Gastroesophageal sphincter (tissue), 4 donors: ENCODE data around the gene SMAD2. TPM values are rescaled to one million over a fixed set of nuclear protein-coding genes. Genes with fewer than 3 reads are reported as not detected.

Experiments used
- ATAC-seq: fragments of 150-250 bp; one replicate; pipeline ENCODE4 v1.9.1; 2016; ENCODE audit warnings: mild to moderate bottlenecking, moderate library complexity
- H3K27ac ChIP-seq, 4 donors: fragments of 200-600 bp; sonication (generic) in 3 of 4; 1 replicate in 3 of 4; 2 replicates in 1 of 4; pipeline ENCODE4 v1.5.1; 2016 to 2019
- H3K27me3 ChIP-seq: fragments of 200-600 bp; sonication (generic); one replicate; pipeline ENCODE4 v1.5.1; 2019
- H3K36me3 ChIP-seq, 2 donors: fragments of 200-600 bp; sonication (generic); one replicate each; pipeline ENCODE4 v1.5.1; 2019; ENCODE audit warnings: control low read depth in 1 of 2
- H3K4me1 ChIP-seq, 3 donors: fragments of 200-600 bp; sonication (generic); 1 replicate in 2 of 3; 2 replicates in 1 of 3; pipeline ENCODE4 v1.5.1; 2016 to 2019; ENCODE audit warnings: control low read depth in 2 of 3
- H3K4me3 ChIP-seq, 2 donors: fragments of 200-600 bp; sonication (generic); one replicate each; pipeline ENCODE4 v1.5.1; 2019; ENCODE audit warnings: mild to moderate bottlenecking in 1 of 2, moderate library complexity in 1 of 2
- H3K9me3 ChIP-seq, 3 donors: fragments of 200-600 bp; sonication (generic); one replicate each; pipeline ENCODE4 v1.5.1; 2017 to 2019; ENCODE audit warnings: control low read depth in 2 of 3
- EP300 ChIP-seq: sonication (generic); formaldehyde crosslinking; IDR thresholded peaks from one replicate; pipeline ENCODE4 v1.6.1; 2017; ENCODE audit warnings: antibody characterized with exemption, mild to moderate bottlenecking
- POLR2A ChIP-seq, 2 donors: fragments of 450-650 bp; IDR thresholded peaks; one replicate each; pipeline ENCODE4 v1.6.1; 2017; ENCODE audit warnings: antibody characterized with exemption in 2 of 2, mild to moderate bottlenecking in 2 of 2, moderate library complexity in 1 of 2
- POLR2AphosphoS5 ChIP-seq: sonication (generic); formaldehyde crosslinking; IDR thresholded peaks from one replicate; pipeline ENCODE4 v1.6.1; 2017; ENCODE audit warnings: antibody characterized with exemption
- WGBS, 2 donors: methylation state at CpG; one replicate each; pipeline ENCODE4 v1.1.5; 2018; ENCODE audit warnings: low coverage in 1 of 2; 5-methylcytosine and 5-hydroxymethylcytosine counted together
- total RNA-seq, 4 donors: library from RNA; depleted of rRNA; stranded (reverse); fragments of >200 nt; gene quantifications; one replicate each; pipeline ENCODE4 v1.1.0, GENCODE V29; 2016
- TF ChIP-seq, protein P1 (sequence below), 4 experiments: fragments of 200-600 bp in 2 of 4; fragments of 450-650 bp in 2 of 4; sonication (generic) in 1 of 4; IDR thresholded peaks; one replicate each; pipeline ENCODE4 v1.5.1; 2017 to 2019; ENCODE audit warnings: antibody characterized with exemption in 4 of 4, mild to moderate bottlenecking in 2 of 4, moderate library complexity in 2 of 4

The SMAD2 gene
- total RNA-seq, 4 donors from 2014 or later = 76.5 to 143 (median 109) TPM

DNA sequence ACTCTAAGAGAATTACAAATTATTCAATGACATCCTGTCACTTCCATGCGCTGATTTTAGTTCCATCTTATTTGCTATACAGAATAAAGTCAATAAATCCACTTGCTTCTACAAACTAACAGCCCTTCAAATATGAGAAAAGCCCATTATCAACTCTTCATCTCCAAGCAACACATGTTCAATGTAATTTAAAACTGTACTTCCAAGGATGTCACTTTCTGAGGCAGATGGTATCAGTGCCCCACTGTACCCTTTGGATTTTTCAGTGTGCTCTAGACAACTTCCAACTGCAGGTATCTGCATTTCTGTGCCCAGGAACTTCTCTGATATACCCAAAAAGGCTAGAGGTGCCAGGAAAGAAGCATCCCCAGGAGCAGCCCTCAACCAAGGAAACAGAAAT, 87.6 kb downstream of the SMAD2 start:
- H3K36me3 ChIP-seq = peaks cover 7 to 91% of the 10 kb centered on the region in 2 donors
- no peaks in the 10 kb centered on the region for H3K27me3 ChIP-seq
- no peaks in the 10 kb centered on the region for H3K9me3 ChIP-seq
- TF ChIP-seq POLR2AphosphoS5 (no peak), POLR2A (IDR thresholded peaks at IDR 0.05) (no peak), EP300 (no peak)
- TF ChIP-seq, protein P1, sequence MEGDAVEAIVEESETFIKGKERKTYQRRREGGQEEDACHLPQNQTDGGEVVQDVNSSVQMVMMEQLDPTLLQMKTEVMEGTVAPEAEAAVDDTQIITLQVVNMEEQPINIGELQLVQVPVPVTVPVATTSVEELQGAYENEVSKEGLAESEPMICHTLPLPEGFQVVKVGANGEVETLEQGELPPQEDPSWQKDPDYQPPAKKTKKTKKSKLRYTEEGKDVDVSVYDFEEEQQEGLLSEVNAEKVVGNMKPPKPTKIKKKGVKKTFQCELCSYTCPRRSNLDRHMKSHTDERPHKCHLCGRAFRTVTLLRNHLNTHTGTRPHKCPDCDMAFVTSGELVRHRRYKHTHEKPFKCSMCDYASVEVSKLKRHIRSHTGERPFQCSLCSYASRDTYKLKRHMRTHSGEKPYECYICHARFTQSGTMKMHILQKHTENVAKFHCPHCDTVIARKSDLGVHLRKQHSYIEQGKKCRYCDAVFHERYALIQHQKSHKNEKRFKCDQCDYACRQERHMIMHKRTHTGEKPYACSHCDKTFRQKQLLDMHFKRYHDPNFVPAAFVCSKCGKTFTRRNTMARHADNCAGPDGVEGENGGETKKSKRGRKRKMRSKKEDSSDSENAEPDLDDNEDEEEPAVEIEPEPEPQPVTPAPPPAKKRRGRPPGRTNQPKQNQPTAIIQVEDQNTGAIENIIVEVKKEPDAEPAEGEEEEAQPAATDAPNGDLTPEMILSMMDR (IDR thresholded peaks at IDR 0.05) = no peak
- H3K4me1 ChIP-seq = no peaks in the 10 kb centered on the region
- WGBS, 2 donors = 100% methylated on average over 1 of the region's 1 CpG
- no peak for ATAC-seq
- no peak overlapping the region for H3K4me3 ChIP-seq
- no peak overlapping the region for H3K27ac ChIP-seq

DNA sequence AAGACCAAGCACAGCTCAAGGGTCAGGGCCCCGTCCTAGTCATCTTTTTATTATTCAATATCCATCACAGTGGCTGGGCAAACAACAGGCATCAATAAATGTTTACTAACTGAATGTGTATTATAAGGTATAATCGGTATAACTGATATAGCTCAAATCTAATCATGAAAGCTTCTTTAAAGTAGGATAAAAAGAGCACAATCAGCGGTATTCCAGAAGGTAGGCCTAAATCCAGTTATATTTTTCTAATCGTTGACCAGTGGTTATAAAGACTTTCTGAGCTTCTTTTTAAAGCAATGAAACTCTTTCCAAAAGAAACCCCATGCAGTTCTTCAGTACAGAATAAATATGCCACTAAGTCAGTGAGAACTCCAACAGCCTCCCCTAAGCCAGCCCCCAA, 92.1 kb downstream of the SMAD2 start:
- Histone ChIP-seq H3K4me1 (no peaks in the 10 kb centered on the region), H3K36me3 (peaks cover 3 to 74% of the 10 kb centered on the region in 2 donors), H3K9me3 (no peaks in the 10 kb centered on the region), H3K27ac (no peak overlapping the region), H3K4me3 (no peak overlapping the region), H3K27me3 (no peaks in the 10 kb centered on the region)
- no peak for TF ChIP-seq POLR2A (IDR thresholded peaks at IDR 0.05)
- TF ChIP-seq, protein P1 (IDR thresholded peaks at IDR 0.05) = no peak
- TF ChIP-seq POLR2AphosphoS5 = no peak
- no peak for TF ChIP-seq EP300
- ATAC-seq = no peak
- 89 to 93% methylated on average over 4 of the region's 4 CpGs for WGBS, 2 donors

DNA sequence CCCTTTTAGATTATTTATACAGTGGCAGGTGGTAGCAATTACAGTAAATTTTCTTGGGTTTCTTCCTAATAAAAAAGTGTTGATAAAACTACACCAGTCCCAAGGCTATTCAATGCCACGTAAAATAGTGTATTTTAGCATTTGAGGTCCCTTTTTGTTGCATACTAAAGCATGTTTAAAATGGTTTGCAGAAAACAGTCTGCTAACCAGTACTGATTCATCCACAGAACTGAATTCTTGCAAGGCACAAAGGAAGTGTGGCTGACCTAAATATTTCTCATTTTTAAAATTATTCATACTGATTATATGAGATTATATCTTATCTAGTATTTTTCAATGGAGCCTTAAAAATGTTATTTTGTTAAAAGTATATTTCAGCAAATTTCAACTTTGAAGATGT, 98.1 kb downstream of the SMAD2 start:
- Histone ChIP-seq H3K27ac (no peak overlapping the region), H3K9me3 (no peaks in the 10 kb centered on the region), H3K4me1 (no peaks in the 10 kb centered on the region), H3K27me3 (no peaks in the 10 kb centered on the region), H3K36me3 (peaks cover 0 to 37% of the 10 kb centered on the region in 2 donors), H3K4me3 (no peak overlapping the region)
- WGBS, 2 donors = 78 to 80% methylated on average over 1 of the region's 1 CpG
- no peak for TF ChIP-seq POLR2A (IDR thresholded peaks at IDR 0.05)
- no peak for TF ChIP-seq EP300
- TF ChIP-seq, protein P1 (IDR thresholded peaks at IDR 0.05) = no peak
- no peak for TF ChIP-seq POLR2AphosphoS5
- ATAC-seq = no peak

DNA sequence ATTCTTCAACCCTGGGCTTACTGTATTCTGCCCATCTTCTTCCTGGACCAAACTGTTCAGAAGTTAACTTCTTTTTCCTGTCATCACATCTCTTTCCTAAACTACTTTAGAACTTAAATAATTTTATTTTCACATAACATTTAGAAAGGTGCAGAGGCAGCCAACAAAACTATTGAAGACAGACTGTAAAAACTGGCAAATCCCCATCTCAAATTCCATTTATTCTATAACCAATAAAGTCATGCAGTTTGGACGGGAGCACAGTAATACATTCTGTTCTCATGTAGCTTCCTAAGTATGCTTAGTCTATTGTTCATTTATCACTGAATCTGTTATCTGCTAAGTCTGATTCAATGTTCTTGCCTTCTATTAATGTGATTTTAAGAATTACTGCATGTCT, 99.1 kb downstream of the SMAD2 start:
- WGBS, 2 donors = 42 to 70% methylated on average over 1 of the region's 1 CpG
- Histone ChIP-seq H3K27me3 (no peaks in the 10 kb centered on the region), H3K36me3 (peaks cover 0 to 34% of the 10 kb centered on the region in 2 donors), H3K27ac (no peak overlapping the region), H3K9me3 (no peaks in the 10 kb centered on the region), H3K4me3 (no peak overlapping the region), H3K4me1 (no peaks in the 10 kb centered on the region)
- TF ChIP-seq, protein P1 (IDR thresholded peaks at IDR 0.05) = no peak
- TF ChIP-seq POLR2AphosphoS5 (no peak), POLR2A (IDR thresholded peaks at IDR 0.05) (no peak)
- no peak for ATAC-seq

DNA sequence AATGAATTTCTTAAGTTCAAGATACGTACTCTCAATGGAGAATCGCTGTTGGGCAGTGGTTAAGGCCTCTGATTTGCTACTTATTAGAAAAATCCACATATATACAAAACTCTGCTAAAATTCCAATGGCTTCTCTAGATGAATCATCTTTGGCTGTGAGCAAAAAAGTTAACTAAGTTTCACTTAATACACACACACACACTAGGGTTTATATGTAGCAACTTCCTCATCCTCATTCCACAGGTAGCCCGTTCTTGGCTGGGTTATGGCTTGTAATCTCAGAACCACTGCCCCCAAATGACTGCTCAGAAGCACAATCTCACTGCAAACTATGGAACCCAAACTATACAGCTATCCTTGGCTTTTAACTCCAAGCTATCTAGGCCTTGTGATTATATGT, 99.7 kb downstream of the SMAD2 start:
- no peak overlapping the region for H3K27ac ChIP-seq
- WGBS, 2 donors = 95 to 100% methylated on average over 1 to 3 of the region's 3 CpGs
- H3K4me1 ChIP-seq = no peaks in the 10 kb centered on the region
- no peak overlapping the region for H3K4me3 ChIP-seq
- H3K9me3 ChIP-seq = no peaks in the 10 kb centered on the region
- H3K36me3 ChIP-seq = peaks cover 0 to 35% of the 10 kb centered on the region in 2 donors
- no peak for ATAC-seq
- TF ChIP-seq, protein P1 (IDR thresholded peaks at IDR 0.05) = no peak
- TF ChIP-seq POLR2AphosphoS5 = no peak
- no peak for TF ChIP-seq POLR2A (IDR thresholded peaks at IDR 0.05)
- TF ChIP-seq EP300 = no peak
- H3K27me3 ChIP-seq = no peaks in the 10 kb centered on the region
